Testis (tissue), 3 donors: Measurements from ENCODE around the gene COX8A. TPM values are rescaled to one million over a fixed set of nuclear protein-coding genes. Genes with fewer than 3 reads are reported as not detected.

Experiments used
- DNase-seq: peaks from one replicate; pipeline ENCODE4 v3.0.0-alpha.2; 2019
- H3K27ac ChIP-seq, 2 donors: fragments of 200-600 bp; sonication (generic); one replicate each; pipeline ENCODE4 v1.5.1; 2019
- H3K27me3 ChIP-seq: fragments of 200-600 bp; sonication (generic); one replicate; pipeline ENCODE4 v1.5.1; 2019
- H3K36me3 ChIP-seq: fragments of 200-600 bp; sonication (generic); one replicate; pipeline ENCODE4 v1.5.1; 2017; ENCODE audit warnings: low read depth; ENCODE audit errors: missing control alignments
- H3K4me1 ChIP-seq: fragments of 200-600 bp; sonication (generic); one replicate; pipeline ENCODE4 v1.5.1; 2019
- H3K4me3 ChIP-seq, 2 donors: fragments of 200-600 bp; sonication (generic); one replicate each; pipeline ENCODE4 v1.5.1; 2017 to 2019
- H3K9me3 ChIP-seq: fragments of 200-600 bp; sonication (generic); one replicate; pipeline ENCODE4 v1.5.1; 2017
- CTCF ChIP-seq, 3 experiments: fragments of 450-650 bp in 2 of 3; fragments of 200-600 bp in 1 of 3; sonication (generic) in 1 of 3; IDR thresholded peaks; one replicate each; pipeline ENCODE4 v1.5.1; 2016 to 2019; ENCODE audit warnings: antibody characterized with exemption in 3 of 3, mild to moderate bottlenecking in 2 of 3, moderate library complexity in 1 of 3
- POLR2A ChIP-seq: fragments of 450-650 bp; IDR thresholded peaks from one replicate; pipeline ENCODE4 v1.6.1; 2017; ENCODE audit warnings: antibody characterized with exemption, mild to moderate bottlenecking, moderate library complexity
- WGBS, 2 donors: methylation state at CpG; one replicate each; pipeline ENCODE4 v1.1.5; 2018; 5-methylcytosine and 5-hydroxymethylcytosine counted together
- intact Hi-C: fragments of 100-400 bp; cut with DNase I; formaldehyde crosslinking; loops from one replicate; pipeline ENCODE4 v1.15.1; 2023; ENCODE audit warnings: low total_unique reads
- polyA plus RNA-seq: library from polyadenylated mRNA; stranded (reverse); fragments of 350-450 nt; fragmentation: Illumina TruSeq; extraction: RNeasy Lipid Tissue Mini Kit (QIAGEN cat#74804); gene quantifications from one replicate; pipeline ENCODE4 v1.2.3, GENCODE V29; 2014; ENCODE audit warnings: low read depth, low replicate concordance; ENCODE audit not compliant: insufficient read depth
- small RNA-seq, 2 donors: library from RNA; depleted of rRNA; stranded (forward); fragments of <200 nt; gene quantifications; one replicate each; pipeline ENCODE3, GENCODE V24; 2016
- total RNA-seq, 2 donors: library from RNA; depleted of rRNA; stranded (reverse); fragments of >200 nt; gene quantifications; one replicate each; pipeline ENCODE4 v1.2.3, GENCODE V29; 2016

The COX8A gene
- total and polyA plus RNA-seq, 3 donors from 2014 or later: 212 to 536 (median 438) TPM

GRCh38 chr11:64020976-64021756, 46.7 kb downstream of the COX8A start:
- no peak overlapping the region for H3K27ac ChIP-seq
- no peak overlapping the region for H3K4me3 ChIP-seq
- peaks cover 14% of the 10 kb centered on the region for H3K4me1 ChIP-seq
- no peaks in the 10 kb centered on the region for H3K9me3 ChIP-seq
- no peaks in the 10 kb centered on the region for H3K27me3 ChIP-seq
- TF ChIP-seq CTCF (IDR thresholded peaks at IDR 0.05) (no peak), POLR2A (no peak)
- WGBS, 2 donors: 71 to 77% methylated on average over 10 to 22 of the region's 22 CpGs
- intact Hi-C loops: no loop called here
- no peak for DNase-seq
- no peaks in the 10 kb centered on the region for H3K36me3 ChIP-seq

GRCh38 chr11:64021757-64022093, 47.3 kb downstream of the COX8A start:
- TF ChIP-seq POLR2A: no peak
- Histone ChIP-seq H3K36me3 (no peaks in the 10 kb centered on the region), H3K27me3 (no peaks in the 10 kb centered on the region), H3K4me3 (no peak overlapping the region), H3K27ac (no peak overlapping the region), H3K9me3 (no peaks in the 10 kb centered on the region), H3K4me1 (peaks cover 14% of the 10 kb centered on the region)
- intact Hi-C loops: no loop called here
- 59 to 63% methylated on average over 2 to 10 of the region's 10 CpGs for WGBS, 2 donors
- no peak for DNase-seq

- TF ChIP-seq CTCF (IDR thresholded peaks at IDR 0.05): no peak
- TF ChIP-seq POLR2A: no peak
- WGBS, 2 donors: 79 to 83% methylated on average over 12 to 14 of the region's 14 CpGs
- Histone ChIP-seq H3K9me3 (no peaks in the 10 kb centered on the region), H3K27me3 (no peaks in the 10 kb centered on the region), H3K4me1 (peaks cover 14% of the 10 kb centered on the region), H3K27ac (no peak overlapping the region), H3K36me3 (no peaks in the 10 kb centered on the region), H3K4me3 (no peak overlapping the region)
- no peak for DNase-seq
- intact Hi-C loops: no loop called here
Observed at GRCh38 chr11:64022125-64022784, 47.8 kb downstream of the COX8A start.

- Histone ChIP-seq H3K9me3 (no peaks in the 10 kb centered on the region), H3K4me1 (peaks cover under 1% of the 10 kb centered on the region), H3K27me3 (no peaks in the 10 kb centered on the region), H3K27ac (no peak overlapping the region), H3K36me3 (no peaks in the 10 kb centered on the region), H3K4me3 (no peak overlapping the region)
- intact Hi-C loops: no loop called here
- no peak for DNase-seq
- WGBS, 2 donors: 91% methylated on average over 19 to 20 of the region's 20 CpGs
- no peak for TF ChIP-seq POLR2A
Observed at GRCh38 chr11:64023712-64024710, 49.6 kb downstream of the COX8A start.

GRCh38 chr11:64025205-64025604, 50.8 kb downstream of the COX8A start:
- H3K36me3 ChIP-seq: no peaks in the 10 kb centered on the region
- H3K4me3 ChIP-seq: no peak overlapping the region
- no peak for TF ChIP-seq CTCF (IDR thresholded peaks at IDR 0.05)
- intact Hi-C loops: no loop called here
- no peaks in the 10 kb centered on the region for H3K27me3 ChIP-seq
- no peaks in the 10 kb centered on the region for H3K4me1 ChIP-seq
- H3K9me3 ChIP-seq: no peaks in the 10 kb centered on the region
- WGBS, 2 donors: 73 to 78% methylated on average over 4 of the region's 4 CpGs
- no peak for DNase-seq
- no peak overlapping the region for H3K27ac ChIP-seq

Small RNA genes lying within 50 kb of the gene (small RNA-seq; reads per million reads assigned to genes)
- gene RNU6-45P: 0 reads per million in 2 donors

Other genes with a start within 250 kb of the COX8A start
- 10 to 100 TPM; 19.5 to 31.0 TPM for gene ZFTA, start 205.8 kb upstream of the COX8A start, total RNA-seq
- 12.0 TPM for gene ZFTA, start 205.8 kb upstream of the COX8A start, polyA plus RNA-seq
- gene SPINDOC, start 161.2 kb upstream of the COX8A start, total RNA-seq: 10 to 100 TPM; 38.6 to 45.1 TPM
- 71.6 TPM for gene SPINDOC, start 161.2 kb upstream of the COX8A start, polyA plus RNA-seq
- 10 to 100 TPM; 51.7 to 52.8 TPM for gene MARK2, start 135.5 kb upstream of the COX8A start, total RNA-seq
- gene MARK2, start 135.5 kb upstream of the COX8A start, polyA plus RNA-seq: 24.7 TPM
- gene RCOR2, start 57.5 kb upstream of the COX8A start, total RNA-seq: 1 to 10 TPM; 3.9 to 6.3 TPM
- 7.9 TPM for gene RCOR2, start 57.5 kb upstream of the COX8A start, polyA plus RNA-seq
- gene NAA40, start 35.6 kb upstream of the COX8A start, total RNA-seq: 10 to 100 TPM; 44.8 to 57.5 TPM
- gene NAA40, start 35.6 kb upstream of the COX8A start, polyA plus RNA-seq: 49.7 TPM
- 100 to 1,000 TPM; 121 to 145 TPM for gene OTUB1, start 11.8 kb downstream of the COX8A start, total RNA-seq
- 115 TPM for gene OTUB1, start 11.8 kb downstream of the COX8A start, polyA plus RNA-seq
- gene FLRT1, start 61.3 kb downstream of the COX8A start, total RNA-seq: under 1 TPM; 0.74 to 0.79 TPM
- gene FLRT1, start 61.3 kb downstream of the COX8A start, polyA plus RNA-seq: 0.67 TPM
- gene MACROD1, start 191.5 kb downstream of the COX8A start, total RNA-seq: 10 to 100 TPM; 13.3 to 15.3 TPM
- 14.1 TPM for gene MACROD1, start 191.5 kb downstream of the COX8A start, polyA plus RNA-seq
- gene STIP1, start 211.6 kb downstream of the COX8A start, total RNA-seq: 100 to 1,000 TPM; 221 to 247 TPM
- 267 TPM for gene STIP1, start 211.6 kb downstream of the COX8A start, polyA plus RNA-seq
- gene FERMT3, start 232.1 kb downstream of the COX8A start, total RNA-seq: 1 to 10 TPM; 7.2 to 8.2 TPM
- gene FERMT3, start 232.1 kb downstream of the COX8A start, polyA plus RNA-seq: 10.9 TPM